NCI-H1092 (cell line): ENCODE measurements around the gene ALDH2.
"Not testable (repeated sequence)": the region's sequence is repeated elsewhere in the genome, so short reads cannot be mapped to it uniquely, and the experiment has no call there.

Experiments
- DNase-seq: peaks from one replicate; lab custom pipeline; 2025; lab: John Stamatoyannopoulos, UW

The ALDH2 gene

GRCh38 chr12:111789779-111790178 lies 23.0 kb downstream of the ALDH2 start:
- no peak for DNase-seq

- DNase-seq, result no peak
These were observed 24.8 kb downstream of the ALDH2 start for GRCh38 chr12:111791507-111791906.

GRCh38 chr12:111792155-111792855 lies 25.6 kb downstream of the ALDH2 start:
- no peak for DNase-seq

GRCh38 chr12:111792856-111793235 lies 26.1 kb downstream of the ALDH2 start:
- DNase-seq, result no peak

- DNase-seq, result no peak
These were observed 31.4 kb downstream of the ALDH2 start for GRCh38 chr12:111798182-111798581.

- no peak for DNase-seq
These were observed 33.0 kb downstream of the ALDH2 start for GRCh38 chr12:111799758-111800157.

- no peak for DNase-seq
These were observed 36.4 kb downstream of the ALDH2 start for GRCh38 chr12:111803038-111803626.

GRCh38 chr12:111803851-111804250 lies 37.1 kb downstream of the ALDH2 start:
- DNase-seq, result no peak

GRCh38 chr12:111806304-111806703 lies 39.6 kb downstream of the ALDH2 start:
- no peak for DNase-seq

- no peak for DNase-seq
These were observed 40.5 kb downstream of the ALDH2 start for GRCh38 chr12:111807232-111807631.

- DNase-seq, result peak; percentile 54
These were observed 46.4 kb downstream of the ALDH2 start for GRCh38 chr12:111812881-111813741.

GRCh38 chr12:111816065-111816615 lies 49.4 kb downstream of the ALDH2 start:
- no peak for DNase-seq

- not testable (repeated sequence) for DNase-seq
These were observed 50.2 kb downstream of the ALDH2 start for GRCh38 chr12:111816898-111817297.

GRCh38 chr12:111818340-111818739 lies 51.6 kb downstream of the ALDH2 start:
- DNase-seq, result no peak

- DNase-seq, result no peak
These were observed 52.7 kb downstream of the ALDH2 start for GRCh38 chr12:111819191-111820158.

- not testable (repeated sequence) for DNase-seq
These were observed 54.1 kb downstream of the ALDH2 start for GRCh38 chr12:111820828-111821227.

- no peak for DNase-seq
These were observed 56.2 kb downstream of the ALDH2 start for GRCh38 chr12:111822886-111823285.

GRCh38 chr12:111823891-111824290 lies 57.2 kb downstream of the ALDH2 start:
- DNase-seq, result no peak

GRCh38 chr12:111824312-111824711 lies 57.6 kb downstream of the ALDH2 start:
- DNase-seq, result not testable (repeated sequence)

- DNase-seq, result no peak
These were observed 58.8 kb downstream of the ALDH2 start for GRCh38 chr12:111825509-111825908.

GRCh38 chr12:111826316-111826715 lies 59.6 kb downstream of the ALDH2 start:
- no peak for DNase-seq
